ENCODE results near the gene TBCCD1.
"Not testable (repeated sequence)": the region's sequence is repeated elsewhere in the genome, so short reads cannot be mapped to it uniquely, and the experiment has no call there.

TBCCD1 gene

GRCh38 chr3:186534113-186534669 lies 32.9 kb downstream of the TBCCD1 start:
- no peak overlapping the region for H3K4me3 ChIP-seq (ENCODE audit: low read length in 2 of 2)
- no peaks in the 10 kb centered on the region for H3K27me3 ChIP-seq (ENCODE audit: control insufficient read depth in 2 of 2, insufficient read depth in 2 of 2, low read length in 2 of 2)
- peaks cover 0 to 6% of the 10 kb centered on the region in 2 donors for H3K36me3 ChIP-seq (ENCODE audit: control insufficient read depth in 2 of 2, insufficient read depth in 2 of 2, low read length in 2 of 2)
- no peak overlapping the region for H3K27ac ChIP-seq (ENCODE audit: low read depth in 2 of 2, low read length in 2 of 2)
- H3K9me3 ChIP-seq (ENCODE audit: control insufficient read depth in 2 of 2, low read length in 2 of 2) = no peaks in the 10 kb centered on the region
- H3K9ac ChIP-seq (ENCODE audit: low read depth in 1 of 2, low read length in 2 of 2) = no peak overlapping the region
- no peaks in the 10 kb centered on the region for H3K4me1 ChIP-seq (ENCODE audit: control insufficient read depth in 2 of 2, insufficient read depth in 2 of 2, low read length in 2 of 2)

GRCh38 chr3:186532598-186533072 lies 34.5 kb downstream of the TBCCD1 start:
- no peaks in the 10 kb centered on the region for H3K9me3 ChIP-seq (ENCODE audit: control insufficient read depth in 2 of 2, low read length in 2 of 2)
- no peak overlapping the region for H3K9ac ChIP-seq (ENCODE audit: low read depth in 1 of 2, low read length in 2 of 2)
- no peaks in the 10 kb centered on the region for H3K36me3 ChIP-seq (ENCODE audit: control insufficient read depth in 2 of 2, insufficient read depth in 2 of 2, low read length in 2 of 2)
- no peak overlapping the region for H3K4me3 ChIP-seq (ENCODE audit: low read length in 2 of 2)
- no peaks in the 10 kb centered on the region for H3K27me3 ChIP-seq (ENCODE audit: control insufficient read depth in 2 of 2, insufficient read depth in 2 of 2, low read length in 2 of 2)
- H3K27ac ChIP-seq (ENCODE audit: low read depth in 2 of 2, low read length in 2 of 2) = no peak overlapping the region
- no peaks in the 10 kb centered on the region for H3K4me1 ChIP-seq (ENCODE audit: control insufficient read depth in 2 of 2, insufficient read depth in 2 of 2, low read length in 2 of 2)

- not testable (repeated sequence) for H3K27me3 ChIP-seq (ENCODE audit: control insufficient read depth in 2 of 2, insufficient read depth in 2 of 2, low read length in 2 of 2); H3K9me3 ChIP-seq (ENCODE audit: control insufficient read depth in 2 of 2, low read length in 2 of 2); H3K9ac ChIP-seq (ENCODE audit: low read depth in 1 of 2, low read length in 2 of 2); H3K27ac ChIP-seq (ENCODE audit: low read depth in 2 of 2, low read length in 2 of 2); H3K4me1 ChIP-seq (ENCODE audit: control insufficient read depth in 2 of 2, insufficient read depth in 2 of 2, low read length in 2 of 2); H3K36me3 ChIP-seq (ENCODE audit: control insufficient read depth in 2 of 2, insufficient read depth in 2 of 2, low read length in 2 of 2); H3K4me3 ChIP-seq (ENCODE audit: low read length in 2 of 2)
Measured at GRCh38 chr3:186531694-186532093, 35.4 kb downstream of the TBCCD1 start.

GRCh38 chr3:186530415-186530814 lies 36.7 kb downstream of the TBCCD1 start:
- no peaks in the 10 kb centered on the region for H3K4me1 ChIP-seq (ENCODE audit: control insufficient read depth in 2 of 2, insufficient read depth in 2 of 2, low read length in 2 of 2)
- H3K4me3 ChIP-seq (ENCODE audit: low read length in 2 of 2) = no peak overlapping the region
- H3K36me3 ChIP-seq (ENCODE audit: control insufficient read depth in 2 of 2, insufficient read depth in 2 of 2, low read length in 2 of 2) = no peaks in the 10 kb centered on the region
- no peak overlapping the region for H3K27ac ChIP-seq (ENCODE audit: low read depth in 2 of 2, low read length in 2 of 2)
- no peaks in the 10 kb centered on the region for H3K27me3 ChIP-seq (ENCODE audit: control insufficient read depth in 2 of 2, insufficient read depth in 2 of 2, low read length in 2 of 2)
- H3K9ac ChIP-seq (ENCODE audit: low read depth in 1 of 2, low read length in 2 of 2) = no peak overlapping the region
- H3K9me3 ChIP-seq (ENCODE audit: control insufficient read depth in 2 of 2, low read length in 2 of 2) = no peaks in the 10 kb centered on the region

- H3K4me3 ChIP-seq (ENCODE audit: low read length in 2 of 2) = no peak overlapping the region
- H3K27me3 ChIP-seq (ENCODE audit: control insufficient read depth in 2 of 2, insufficient read depth in 2 of 2, low read length in 2 of 2) = no peaks in the 10 kb centered on the region
- no peak overlapping the region for H3K9ac ChIP-seq (ENCODE audit: low read depth in 1 of 2, low read length in 2 of 2)
- no peaks in the 10 kb centered on the region for H3K9me3 ChIP-seq (ENCODE audit: control insufficient read depth in 2 of 2, low read length in 2 of 2)
- H3K4me1 ChIP-seq (ENCODE audit: control insufficient read depth in 2 of 2, insufficient read depth in 2 of 2, low read length in 2 of 2) = no peaks in the 10 kb centered on the region
- no peaks in the 10 kb centered on the region for H3K36me3 ChIP-seq (ENCODE audit: control insufficient read depth in 2 of 2, insufficient read depth in 2 of 2, low read length in 2 of 2)
- H3K27ac ChIP-seq (ENCODE audit: low read depth in 2 of 2, low read length in 2 of 2) = no peak overlapping the region
Measured at GRCh38 chr3:186529201-186529999, 37.7 kb downstream of the TBCCD1 start.

GRCh38 chr3:186526256-186526606 lies 40.9 kb downstream of the TBCCD1 start:
- no peak overlapping the region for H3K9ac ChIP-seq (ENCODE audit: low read depth in 1 of 2, low read length in 2 of 2)
- H3K27ac ChIP-seq (ENCODE audit: low read depth in 2 of 2, low read length in 2 of 2) = no peak overlapping the region
- no peaks in the 10 kb centered on the region for H3K36me3 ChIP-seq (ENCODE audit: control insufficient read depth in 2 of 2, insufficient read depth in 2 of 2, low read length in 2 of 2)
- no peaks in the 10 kb centered on the region for H3K4me1 ChIP-seq (ENCODE audit: control insufficient read depth in 2 of 2, insufficient read depth in 2 of 2, low read length in 2 of 2)
- H3K9me3 ChIP-seq (ENCODE audit: control insufficient read depth in 2 of 2, low read length in 2 of 2) = no peaks in the 10 kb centered on the region
- H3K4me3 ChIP-seq (ENCODE audit: low read length in 2 of 2) = no peak overlapping the region
- H3K27me3 ChIP-seq (ENCODE audit: control insufficient read depth in 2 of 2, insufficient read depth in 2 of 2, low read length in 2 of 2) = no peaks in the 10 kb centered on the region

GRCh38 chr3:186525369-186526255 lies 41.5 kb downstream of the TBCCD1 start:
- Histone ChIP-seq H3K27ac (ENCODE audit: low read depth in 2 of 2, low read length in 2 of 2) (no peak overlapping the region), H3K36me3 (ENCODE audit: control insufficient read depth in 2 of 2, insufficient read depth in 2 of 2, low read length in 2 of 2) (no peaks in the 10 kb centered on the region)

GRCh38 chr3:186524616-186525015 lies 42.5 kb downstream of the TBCCD1 start:
- Histone ChIP-seq H3K36me3 (ENCODE audit: control insufficient read depth in 2 of 2, insufficient read depth in 2 of 2, low read length in 2 of 2) (no peaks in the 10 kb centered on the region), H3K27me3 (ENCODE audit: control insufficient read depth in 2 of 2, insufficient read depth in 2 of 2, low read length in 2 of 2) (no peaks in the 10 kb centered on the region)

More at GRCh38 chr3:186525369-186526255, 41.5 kb downstream of the TBCCD1 start:
- Histone ChIP-seq H3K9me3 (ENCODE audit: control insufficient read depth in 2 of 2, low read length in 2 of 2) (no peaks in the 10 kb centered on the region), H3K27me3 (ENCODE audit: control insufficient read depth in 2 of 2, insufficient read depth in 2 of 2, low read length in 2 of 2) (no peaks in the 10 kb centered on the region), H3K4me3 (ENCODE audit: low read length in 2 of 2) (no peak overlapping the region), H3K9ac (ENCODE audit: low read depth in 1 of 2, low read length in 2 of 2) (no peak overlapping the region), H3K4me1 (ENCODE audit: control insufficient read depth in 2 of 2, insufficient read depth in 2 of 2, low read length in 2 of 2) (no peaks in the 10 kb centered on the region)

GRCh38 chr3:186523434-186523833 lies 43.7 kb downstream of the TBCCD1 start:
- H3K9me3 ChIP-seq (ENCODE audit: control insufficient read depth in 2 of 2, low read length in 2 of 2) = no peaks in the 10 kb centered on the region
- H3K4me1 ChIP-seq (ENCODE audit: control insufficient read depth in 2 of 2, insufficient read depth in 2 of 2, low read length in 2 of 2) = no peaks in the 10 kb centered on the region
- no peak overlapping the region for H3K4me3 ChIP-seq (ENCODE audit: low read length in 2 of 2)
- no peaks in the 10 kb centered on the region for H3K27me3 ChIP-seq (ENCODE audit: control insufficient read depth in 2 of 2, insufficient read depth in 2 of 2, low read length in 2 of 2)
- H3K36me3 ChIP-seq (ENCODE audit: control insufficient read depth in 2 of 2, insufficient read depth in 2 of 2, low read length in 2 of 2) = no peaks in the 10 kb centered on the region
- no peak overlapping the region for H3K27ac ChIP-seq (ENCODE audit: low read depth in 2 of 2, low read length in 2 of 2)
- no peak overlapping the region for H3K9ac ChIP-seq (ENCODE audit: low read depth in 1 of 2, low read length in 2 of 2)

More at GRCh38 chr3:186524616-186525015, 42.5 kb downstream of the TBCCD1 start:
- H3K9ac ChIP-seq (ENCODE audit: low read depth in 1 of 2, low read length in 2 of 2) = no peak overlapping the region
- no peaks in the 10 kb centered on the region for H3K4me1 ChIP-seq (ENCODE audit: control insufficient read depth in 2 of 2, insufficient read depth in 2 of 2, low read length in 2 of 2)
- no peak overlapping the region for H3K4me3 ChIP-seq (ENCODE audit: low read length in 2 of 2)
- H3K9me3 ChIP-seq (ENCODE audit: control insufficient read depth in 2 of 2, low read length in 2 of 2) = no peaks in the 10 kb centered on the region
- H3K27ac ChIP-seq (ENCODE audit: low read depth in 2 of 2, low read length in 2 of 2) = no peak overlapping the region

GRCh38 chr3:186523022-186523421 lies 44.1 kb downstream of the TBCCD1 start:
- H3K9ac ChIP-seq (ENCODE audit: low read depth in 1 of 2, low read length in 2 of 2) = no peak overlapping the region
- H3K27ac ChIP-seq (ENCODE audit: low read depth in 2 of 2, low read length in 2 of 2) = no peak overlapping the region
- H3K36me3 ChIP-seq (ENCODE audit: control insufficient read depth in 2 of 2, insufficient read depth in 2 of 2, low read length in 2 of 2) = no peaks in the 10 kb centered on the region
- H3K4me1 ChIP-seq (ENCODE audit: control insufficient read depth in 2 of 2, insufficient read depth in 2 of 2, low read length in 2 of 2) = no peaks in the 10 kb centered on the region
- no peak overlapping the region for H3K4me3 ChIP-seq (ENCODE audit: low read length in 2 of 2)
- no peaks in the 10 kb centered on the region for H3K9me3 ChIP-seq (ENCODE audit: control insufficient read depth in 2 of 2, low read length in 2 of 2)
- H3K27me3 ChIP-seq (ENCODE audit: control insufficient read depth in 2 of 2, insufficient read depth in 2 of 2, low read length in 2 of 2) = no peaks in the 10 kb centered on the region

Data from mucosa of rectum (tissue), 2 donors.